Brain microvascular endothelial cell (primary cell): ENCODE data around the gene ERI2.
"Not testable (repeated sequence)": the region's sequence is repeated elsewhere in the genome, so short reads cannot be mapped to it uniquely, and the experiment has no call there.

Experiments used
- DNase-seq: peaks from one replicate; pipeline ENCODE4 v3.0.0-alpha.2; 2020
- H3K27ac ChIP-seq: fragments of 250-450 bp; sonication (Bioruptor Pico); 2 replicates; pipeline ENCODE4 v1.5.1; 2020; ENCODE audit warnings: mild to moderate bottlenecking, moderate library complexity
- H3K27me3 ChIP-seq: fragments of 250-450 bp; sonication (Bioruptor Pico); replicated peaks from 2 replicates; pipeline ENCODE4 v1.5.1; 2020; ENCODE audit warnings: mild to moderate bottlenecking
- H3K36me3 ChIP-seq: fragments of 250-450 bp; sonication (Bioruptor Pico); replicated peaks from 2 replicates; pipeline ENCODE4 v1.5.1; 2020; ENCODE audit warnings: mild to moderate bottlenecking
- H3K4me3 ChIP-seq: 2 replicates; pipeline ENCODE4 v1.5.1; 2011; ENCODE audit warnings: low read depth, mild to moderate bottlenecking, control low read depth, low read length, moderate library complexity
- in situ Hi-C: cut with HindIII; loops from 2 replicates; pipeline ENCODE4 v1.10.0; 2017; ENCODE audit warnings: low sequenced_read_pairs, low pct_ligation_motif_present
- TF ChIP-seq, protein P1 (sequence below): IDR thresholded peaks from 2 replicates; pipeline ENCODE4 v1.5.1; 2011; ENCODE audit warnings: low read depth, mild to moderate bottlenecking, moderate library complexity, low read length, control low read depth, inconsistent platforms; ENCODE audit errors: missing control alignments

ERI2 gene

DNA sequence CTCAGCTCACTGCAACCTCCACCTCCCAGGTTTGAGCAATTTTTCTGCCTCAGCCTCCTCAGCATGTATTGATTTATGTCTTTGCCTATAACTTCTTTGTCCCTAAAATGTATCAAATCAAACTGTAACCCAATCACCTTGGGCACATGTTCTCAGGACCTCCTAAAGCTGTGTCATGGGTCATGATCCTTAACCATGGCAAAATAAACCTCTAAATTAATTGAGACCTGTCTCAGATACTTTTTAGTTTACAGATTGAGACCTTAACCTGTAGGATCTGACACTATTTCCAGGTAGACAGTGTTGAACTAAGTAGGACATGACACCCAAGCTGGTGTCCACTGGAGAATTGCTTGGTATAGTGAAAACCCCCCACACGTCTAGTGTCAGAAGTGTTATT lies 45.1 kb downstream of the ERI2 start:
- no peak overlapping the region for H3K27ac ChIP-seq
- DNase-seq = no peak
- in situ Hi-C loops = no loop called here
- H3K4me3 ChIP-seq = no peak overlapping the region
- no peaks in the 10 kb centered on the region for H3K27me3 ChIP-seq
- no peaks in the 10 kb centered on the region for H3K36me3 ChIP-seq
- TF ChIP-seq, protein P1, sequence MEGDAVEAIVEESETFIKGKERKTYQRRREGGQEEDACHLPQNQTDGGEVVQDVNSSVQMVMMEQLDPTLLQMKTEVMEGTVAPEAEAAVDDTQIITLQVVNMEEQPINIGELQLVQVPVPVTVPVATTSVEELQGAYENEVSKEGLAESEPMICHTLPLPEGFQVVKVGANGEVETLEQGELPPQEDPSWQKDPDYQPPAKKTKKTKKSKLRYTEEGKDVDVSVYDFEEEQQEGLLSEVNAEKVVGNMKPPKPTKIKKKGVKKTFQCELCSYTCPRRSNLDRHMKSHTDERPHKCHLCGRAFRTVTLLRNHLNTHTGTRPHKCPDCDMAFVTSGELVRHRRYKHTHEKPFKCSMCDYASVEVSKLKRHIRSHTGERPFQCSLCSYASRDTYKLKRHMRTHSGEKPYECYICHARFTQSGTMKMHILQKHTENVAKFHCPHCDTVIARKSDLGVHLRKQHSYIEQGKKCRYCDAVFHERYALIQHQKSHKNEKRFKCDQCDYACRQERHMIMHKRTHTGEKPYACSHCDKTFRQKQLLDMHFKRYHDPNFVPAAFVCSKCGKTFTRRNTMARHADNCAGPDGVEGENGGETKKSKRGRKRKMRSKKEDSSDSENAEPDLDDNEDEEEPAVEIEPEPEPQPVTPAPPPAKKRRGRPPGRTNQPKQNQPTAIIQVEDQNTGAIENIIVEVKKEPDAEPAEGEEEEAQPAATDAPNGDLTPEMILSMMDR = no peak

DNA sequence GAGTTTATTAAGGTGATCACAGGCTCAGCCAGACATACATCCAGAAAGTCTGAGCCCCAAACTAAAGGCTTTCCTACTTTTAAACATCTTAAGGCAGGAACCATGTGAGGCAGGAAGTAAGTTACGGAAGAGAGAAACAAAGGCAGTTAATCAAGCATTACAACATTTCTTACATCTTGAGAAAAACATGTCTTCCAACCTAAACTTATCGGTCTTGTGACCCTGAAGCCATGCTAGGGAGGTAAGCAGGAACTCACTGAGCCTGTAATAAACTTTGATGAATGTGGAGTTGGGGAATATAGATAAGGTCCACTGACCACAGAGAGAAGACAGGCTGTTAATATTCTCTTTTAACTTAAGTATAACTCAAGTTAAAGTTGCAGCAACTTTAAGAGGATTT lies 45.9 kb downstream of the ERI2 start:
- Histone ChIP-seq H3K36me3 (no peaks in the 10 kb centered on the region), H3K4me3 (no peak overlapping the region), H3K27ac (no peak overlapping the region), H3K27me3 (no peaks in the 10 kb centered on the region)
- no peak for DNase-seq
- in situ Hi-C loops = no loop called here
- TF ChIP-seq, protein P1 = no peak

DNA sequence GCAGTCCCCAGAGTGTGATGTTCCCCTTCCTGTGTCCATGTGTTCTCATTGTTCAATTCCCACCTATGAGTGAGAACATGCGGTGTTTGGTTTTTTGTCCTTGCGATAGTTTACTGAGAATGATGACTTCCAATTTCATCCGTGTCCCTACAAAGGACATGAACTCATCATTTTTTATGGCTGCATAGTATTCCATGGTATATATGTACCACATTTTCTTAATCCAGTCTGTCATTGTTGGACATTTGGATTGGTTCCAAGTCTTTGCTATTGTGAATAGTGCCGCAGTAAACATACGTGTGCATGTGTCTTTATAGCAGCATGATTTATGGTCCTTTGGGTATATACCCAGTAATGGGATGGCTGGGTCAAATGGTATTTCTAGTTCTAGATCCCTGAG lies 50.5 kb downstream of the ERI2 start:
- H3K27ac ChIP-seq, DNase-seq, in situ Hi-C loops, H3K36me3 ChIP-seq, H3K27me3 ChIP-seq, H3K4me3 ChIP-seq: not testable (repeated sequence)

DNA sequence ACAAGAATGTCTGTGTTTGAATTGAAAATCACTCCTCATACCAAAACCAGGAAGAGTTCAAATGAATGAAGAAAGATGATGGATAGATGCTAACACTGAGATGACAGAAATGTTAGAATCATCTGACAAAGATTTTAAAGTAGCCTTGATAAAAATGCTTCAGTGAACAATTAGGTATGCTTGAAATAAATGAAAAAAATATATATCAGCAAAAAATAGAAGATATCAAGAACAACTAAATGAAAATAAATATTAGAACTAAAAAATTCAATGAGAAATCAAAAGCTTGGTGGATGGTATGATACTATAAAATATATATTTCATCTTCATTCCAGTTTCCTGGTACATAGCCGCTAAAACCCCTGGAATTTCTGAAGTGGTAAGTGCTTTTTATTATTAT lies 51.0 kb downstream of the ERI2 start:
- Histone ChIP-seq H3K36me3 (no peaks in the 10 kb centered on the region), H3K27ac (no peak overlapping the region), H3K4me3 (no peak overlapping the region), H3K27me3 (no peaks in the 10 kb centered on the region)
- no peak for DNase-seq
- in situ Hi-C loops = no loop called here
- TF ChIP-seq, protein P1 = no peak

DNA sequence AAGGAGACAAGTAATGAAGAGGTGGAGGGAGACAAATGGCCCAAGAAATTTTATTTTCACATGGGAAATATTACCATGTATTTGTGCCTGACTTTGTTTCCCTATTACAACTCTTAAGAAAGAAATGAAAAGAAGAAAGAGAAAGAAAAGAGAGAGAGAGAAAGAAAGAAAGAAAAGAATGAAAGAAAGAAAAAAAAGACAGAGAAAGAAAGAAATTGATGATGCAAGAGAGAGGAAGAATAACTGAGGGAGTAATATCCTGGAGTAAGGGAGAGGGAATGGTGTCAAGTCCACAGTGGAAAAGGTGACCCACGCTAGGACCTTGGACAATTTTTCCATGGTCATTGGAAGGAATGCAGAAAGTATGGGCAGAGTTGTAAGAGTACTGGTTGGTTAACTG lies 52.5 kb downstream of the ERI2 start:
- H3K27ac ChIP-seq = no peak overlapping the region

DNA sequence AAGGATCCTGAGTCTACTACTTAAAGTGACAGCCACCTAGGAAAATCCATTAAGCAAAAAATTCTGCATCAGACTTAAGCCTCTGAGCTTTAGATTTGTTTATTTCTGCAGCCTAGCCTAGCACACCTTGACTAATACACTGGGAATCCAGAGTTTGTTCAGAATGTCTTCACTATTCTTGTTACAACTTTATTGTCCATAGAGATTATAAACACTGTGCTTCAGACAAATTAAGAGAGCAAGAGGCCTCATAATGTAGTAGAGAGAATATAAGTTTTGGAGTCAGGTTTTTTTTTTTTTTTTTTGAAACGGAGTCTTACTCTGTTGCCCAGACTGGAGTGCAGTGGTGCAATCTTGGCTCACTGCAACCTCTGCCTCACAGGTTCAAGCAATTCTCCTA lies 55.7 kb downstream of the ERI2 start:
- Histone ChIP-seq H3K36me3 (no peaks in the 10 kb centered on the region), H3K27me3 (no peaks in the 10 kb centered on the region), H3K4me3 (no peak overlapping the region), H3K27ac (no peak overlapping the region)
- no peak for DNase-seq
- TF ChIP-seq, protein P1 = no peak
- in situ Hi-C loops = no loop called here

More for the DNA sequence above, 52.5 kb downstream of the ERI2 start:
- H3K36me3 ChIP-seq = no peaks in the 10 kb centered on the region
- no peaks in the 10 kb centered on the region for H3K27me3 ChIP-seq
- H3K4me3 ChIP-seq = no peak overlapping the region
- in situ Hi-C loops = no loop called here
- DNase-seq = no peak
- TF ChIP-seq, protein P1 = no peak
